Measurements from ENCODE around the gene TMEM37. TPM values are rescaled to one million over a fixed set of nuclear protein-coding genes. Genes with fewer than 3 reads are reported as not detected.
A peak's percentile ranks its signal among the peaks of the same experiment; 100 is the strongest.

The TMEM37 gene
- total and polyA plus RNA-seq, 8 donors = 15.3 to 31.2 (median 28.0) TPM

DNA sequence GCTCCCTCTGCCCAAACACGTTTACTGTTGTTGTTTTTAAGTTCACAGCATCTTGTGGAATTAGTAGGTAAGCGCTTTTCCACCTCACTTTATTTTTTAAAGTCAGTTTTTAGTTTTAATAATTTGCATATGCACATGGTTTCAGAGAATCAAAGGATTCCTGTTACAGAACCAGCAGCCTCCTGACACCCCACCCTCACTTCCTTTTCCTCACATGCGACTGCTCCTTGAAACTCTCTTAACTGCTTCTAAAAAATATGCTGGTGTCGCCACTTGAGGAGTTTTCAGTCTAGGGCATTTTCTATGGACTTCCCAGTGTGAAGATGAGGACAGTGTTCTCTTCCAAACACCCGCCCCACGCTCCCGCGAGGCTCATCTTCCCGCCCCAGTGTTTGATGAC lies 14.4 kb downstream of the TMEM37 start:
- H3K27me3 ChIP-seq = no peaks in the 10 kb centered on the region
- H3K4me3 ChIP-seq = no peak overlapping the region
- TF ChIP-seq, protein P1, sequence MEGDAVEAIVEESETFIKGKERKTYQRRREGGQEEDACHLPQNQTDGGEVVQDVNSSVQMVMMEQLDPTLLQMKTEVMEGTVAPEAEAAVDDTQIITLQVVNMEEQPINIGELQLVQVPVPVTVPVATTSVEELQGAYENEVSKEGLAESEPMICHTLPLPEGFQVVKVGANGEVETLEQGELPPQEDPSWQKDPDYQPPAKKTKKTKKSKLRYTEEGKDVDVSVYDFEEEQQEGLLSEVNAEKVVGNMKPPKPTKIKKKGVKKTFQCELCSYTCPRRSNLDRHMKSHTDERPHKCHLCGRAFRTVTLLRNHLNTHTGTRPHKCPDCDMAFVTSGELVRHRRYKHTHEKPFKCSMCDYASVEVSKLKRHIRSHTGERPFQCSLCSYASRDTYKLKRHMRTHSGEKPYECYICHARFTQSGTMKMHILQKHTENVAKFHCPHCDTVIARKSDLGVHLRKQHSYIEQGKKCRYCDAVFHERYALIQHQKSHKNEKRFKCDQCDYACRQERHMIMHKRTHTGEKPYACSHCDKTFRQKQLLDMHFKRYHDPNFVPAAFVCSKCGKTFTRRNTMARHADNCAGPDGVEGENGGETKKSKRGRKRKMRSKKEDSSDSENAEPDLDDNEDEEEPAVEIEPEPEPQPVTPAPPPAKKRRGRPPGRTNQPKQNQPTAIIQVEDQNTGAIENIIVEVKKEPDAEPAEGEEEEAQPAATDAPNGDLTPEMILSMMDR (IDR thresholded peaks at IDR 0.05) = no peak
- ATAC-seq = no peak
- H3K36me3 ChIP-seq = no peaks in the 10 kb centered on the region
- no peaks in the 10 kb centered on the region for H3K9me3 ChIP-seq
- DNase-seq = no peak
- H3K27ac ChIP-seq = peak overlapping the region in 1 of 2 donors; percentile 23
- H3K4me1 ChIP-seq = peaks cover 0 to 6% of the 10 kb centered on the region in 2 donors
- intact Hi-C loops (cut with DNase I) = no loop called here

DNA sequence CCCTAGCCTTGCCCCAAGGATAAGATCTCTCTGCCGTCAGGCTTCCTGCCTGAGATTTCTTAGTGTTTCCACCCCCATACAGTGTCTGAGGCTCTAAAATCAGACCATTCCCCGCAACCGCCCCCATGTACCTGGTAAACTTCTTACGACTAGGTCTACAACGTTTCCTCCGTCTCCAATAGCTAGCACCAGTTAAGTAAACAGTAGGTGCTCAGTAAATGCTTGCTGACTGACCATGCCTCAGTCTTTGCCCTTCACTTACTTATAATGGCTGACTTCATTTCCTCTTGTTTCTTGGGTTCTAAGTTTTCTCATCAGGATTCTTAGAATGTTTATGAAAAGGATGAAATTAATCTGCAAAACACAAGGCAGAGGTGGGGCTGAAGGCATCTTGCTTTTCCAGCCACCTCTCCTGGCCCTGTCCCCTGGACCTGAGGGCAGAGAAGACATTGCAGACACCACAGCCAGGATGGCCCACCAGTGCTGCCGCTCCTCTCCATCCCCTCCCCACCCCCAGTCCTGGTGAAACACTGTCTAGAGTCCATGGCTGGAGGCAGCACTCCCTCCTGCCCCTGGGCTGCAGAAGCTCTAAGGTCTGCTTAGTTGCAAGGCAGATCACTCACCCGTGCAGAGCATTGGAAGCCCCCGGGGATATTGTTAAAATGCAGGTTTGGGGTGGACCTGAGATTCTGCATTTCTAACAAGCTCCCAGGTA lies 16.9 kb downstream of the TMEM37 start:
- DNase-seq (no peak), ATAC-seq (no peak)
- no peaks in the 10 kb centered on the region for H3K9me3 ChIP-seq
- intact Hi-C loops (cut with DNase I) = no loop called here
- TF ChIP-seq, protein P1 (IDR thresholded peaks at IDR 0.05) = no peak
- no peaks in the 10 kb centered on the region for H3K4me1 ChIP-seq
- no peak overlapping the region for H3K27ac ChIP-seq
- H3K27me3 ChIP-seq = peaks cover 0 to 3% of the 10 kb centered on the region in 2 donors
- no peaks in the 10 kb centered on the region for H3K36me3 ChIP-seq
- no peak overlapping the region for H3K4me3 ChIP-seq

DNA sequence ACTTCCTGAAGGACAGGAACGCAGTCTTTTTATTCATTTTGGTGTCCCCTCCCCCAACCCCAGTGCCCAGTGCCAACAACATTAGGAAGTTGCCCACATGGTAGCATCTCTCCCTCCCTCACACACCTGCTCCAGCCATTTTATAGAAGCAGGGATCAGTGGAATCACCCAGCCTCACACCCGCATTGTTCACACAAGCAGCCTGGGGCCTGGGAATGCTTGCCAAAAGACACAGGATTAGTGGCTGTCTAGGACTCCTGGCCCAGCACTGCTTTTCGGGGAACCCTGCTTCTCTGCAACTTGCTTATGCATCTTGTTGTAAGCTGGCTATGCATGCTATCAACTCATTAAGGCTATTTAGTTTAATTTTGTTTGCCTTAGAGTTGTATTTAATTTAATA lies 17.9 kb downstream of the TMEM37 start:
- ATAC-seq (no peak), DNase-seq (no peak)
- no peaks in the 10 kb centered on the region for H3K4me1 ChIP-seq
- no peaks in the 10 kb centered on the region for H3K9me3 ChIP-seq
- no peak overlapping the region for H3K27ac ChIP-seq
- no peaks in the 10 kb centered on the region for H3K36me3 ChIP-seq
- H3K4me3 ChIP-seq = no peak overlapping the region
- TF ChIP-seq, protein P1 (IDR thresholded peaks at IDR 0.05) = no peak
- peaks cover 0 to 3% of the 10 kb centered on the region in 2 donors for H3K27me3 ChIP-seq
- intact Hi-C loops (cut with DNase I) = no loop called here

DNA sequence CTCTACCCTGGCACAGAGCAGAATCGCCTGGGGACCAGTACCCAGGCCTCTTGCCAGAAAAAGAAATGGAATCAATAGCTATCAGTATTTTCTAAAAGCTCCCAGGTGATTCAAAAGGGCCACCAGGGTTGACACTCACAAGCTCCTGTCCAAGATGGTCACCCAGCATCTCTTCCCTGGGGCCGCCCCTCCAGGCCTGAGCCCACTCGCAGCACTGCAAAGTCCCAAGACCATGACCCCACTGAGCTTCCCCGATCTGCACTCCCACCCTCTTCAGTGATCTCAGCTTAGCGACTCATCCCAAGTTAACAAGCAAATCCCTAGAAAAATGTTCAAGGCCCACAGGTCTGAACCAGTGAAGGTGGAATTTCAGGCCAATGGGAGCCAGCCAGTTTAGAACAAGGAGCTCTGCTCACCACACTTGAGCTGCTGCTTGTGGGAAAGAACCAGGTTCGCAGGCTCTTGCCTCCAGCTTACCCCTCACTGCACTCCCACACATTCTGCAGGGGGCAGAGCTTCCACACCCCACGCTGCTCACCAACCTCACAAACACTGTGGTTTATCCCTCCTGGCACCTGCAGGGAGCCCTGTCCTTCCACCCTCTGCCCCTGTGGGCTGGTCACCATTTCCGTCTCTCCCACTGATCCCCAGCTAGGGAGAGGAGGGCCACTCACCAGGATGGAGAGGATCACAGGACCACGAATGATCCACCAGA lies 19.8 kb downstream of the TMEM37 start:
- ATAC-seq = no peak

More for the DNA sequence above, 19.8 kb downstream of the TMEM37 start:
- H3K36me3 ChIP-seq = no peaks in the 10 kb centered on the region
- no peak for DNase-seq
- H3K4me3 ChIP-seq = no peak overlapping the region
- no peaks in the 10 kb centered on the region for H3K4me1 ChIP-seq
- peaks cover 0 to 3% of the 10 kb centered on the region in 2 donors for H3K27me3 ChIP-seq
- no peak overlapping the region for H3K27ac ChIP-seq
- no peaks in the 10 kb centered on the region for H3K9me3 ChIP-seq
- intact Hi-C loops (cut with DNase I) = no loop called here
- TF ChIP-seq, protein P1 (IDR thresholded peaks at IDR 0.05) = no peak
